Measurements from ENCODE around the gene TMEM190. TPM values are rescaled to one million over a fixed set of nuclear protein-coding genes. Genes with fewer than 3 reads are reported as not detected.

Gene TMEM190
- total RNA-seq, 1 donor from 2014 or later, result not detected

DNA sequence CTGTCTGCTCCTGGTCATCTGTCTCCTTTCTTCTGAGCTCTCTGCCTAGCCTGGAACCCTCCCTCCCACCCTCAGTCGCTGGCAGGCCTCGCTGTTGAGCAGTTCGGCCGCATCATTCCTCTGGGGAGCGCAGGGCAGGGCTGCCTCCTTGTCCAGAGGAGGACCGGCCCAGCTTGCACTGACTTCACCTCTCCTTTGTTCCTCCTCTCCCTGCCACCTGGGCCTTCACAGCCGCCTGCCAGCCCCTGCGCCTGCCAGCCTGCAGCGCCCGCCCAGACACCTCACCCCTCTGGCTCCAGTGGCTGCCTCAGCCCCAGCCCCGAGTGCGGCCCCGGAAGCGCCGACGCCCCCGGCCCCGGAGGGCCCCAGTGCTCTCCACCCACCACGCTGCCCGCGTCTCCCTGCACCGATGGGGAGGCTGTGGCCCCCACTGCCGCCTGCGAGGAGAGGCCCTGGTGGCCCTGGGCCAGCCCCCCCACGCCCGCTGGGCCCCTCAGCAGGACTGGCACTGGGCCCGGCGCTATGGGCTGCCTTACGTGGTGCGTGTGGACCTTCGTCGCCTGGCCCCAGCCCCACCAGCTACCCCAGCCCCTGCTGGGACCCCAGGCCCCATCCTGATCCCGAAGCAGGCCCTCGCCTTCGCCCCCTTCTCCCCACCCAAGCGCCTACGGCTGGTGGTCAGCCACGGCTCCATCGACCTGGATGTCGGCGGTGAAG, 29.7 kb upstream of the TMEM190 start:
- CTCF ChIA-PET, result no interaction called here
- POLR2A ChIA-PET, result no interaction called here

DNA sequence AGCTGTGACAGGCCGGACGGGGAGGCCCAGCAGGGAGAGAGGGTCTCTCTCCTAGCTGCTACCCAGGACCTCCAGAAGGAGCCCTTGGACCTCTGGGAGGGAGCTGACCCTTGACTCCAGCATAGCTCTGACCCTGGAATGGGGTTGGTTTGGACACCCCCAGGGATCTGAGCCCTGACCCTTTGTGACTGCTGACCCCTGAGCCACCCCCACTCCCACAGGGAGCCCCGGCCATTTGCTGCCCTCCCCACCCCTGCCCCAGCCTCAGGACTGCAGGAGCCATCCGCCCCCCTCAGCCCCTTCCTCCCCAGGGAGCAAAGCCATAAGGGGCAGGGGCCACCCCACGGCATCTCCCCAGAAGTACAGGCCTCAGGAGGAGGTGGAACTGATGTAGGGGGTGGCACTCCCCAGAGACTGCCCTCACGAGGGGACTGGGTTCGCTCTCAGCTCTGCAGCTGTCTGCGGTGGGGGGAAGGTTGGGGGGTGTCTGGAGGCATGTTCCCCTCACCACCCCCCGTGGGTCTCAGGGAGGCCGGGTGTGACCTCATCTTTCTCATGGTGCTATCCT, 29.1 kb upstream of the TMEM190 start:
- ChIA-PET POLR2A (no interaction called here), CTCF (no interaction called here)
- Mint-ChIP-seq H3K9me3 (no peaks in the 10 kb centered on the region), H3K27ac (no peak overlapping the region), H3K36me3 (ENCODE audit: low read depth) (peaks cover 4% of the 10 kb centered on the region), H3K27me3 (peaks cover 23% of the 10 kb centered on the region), H3K4me1 (peaks cover 2% of the 10 kb centered on the region), H3K4me3 (no peak overlapping the region)
- intact Hi-C loops (cut with micrococcal nuclease), result no loop called here
- TF ChIP-seq, protein P1, sequence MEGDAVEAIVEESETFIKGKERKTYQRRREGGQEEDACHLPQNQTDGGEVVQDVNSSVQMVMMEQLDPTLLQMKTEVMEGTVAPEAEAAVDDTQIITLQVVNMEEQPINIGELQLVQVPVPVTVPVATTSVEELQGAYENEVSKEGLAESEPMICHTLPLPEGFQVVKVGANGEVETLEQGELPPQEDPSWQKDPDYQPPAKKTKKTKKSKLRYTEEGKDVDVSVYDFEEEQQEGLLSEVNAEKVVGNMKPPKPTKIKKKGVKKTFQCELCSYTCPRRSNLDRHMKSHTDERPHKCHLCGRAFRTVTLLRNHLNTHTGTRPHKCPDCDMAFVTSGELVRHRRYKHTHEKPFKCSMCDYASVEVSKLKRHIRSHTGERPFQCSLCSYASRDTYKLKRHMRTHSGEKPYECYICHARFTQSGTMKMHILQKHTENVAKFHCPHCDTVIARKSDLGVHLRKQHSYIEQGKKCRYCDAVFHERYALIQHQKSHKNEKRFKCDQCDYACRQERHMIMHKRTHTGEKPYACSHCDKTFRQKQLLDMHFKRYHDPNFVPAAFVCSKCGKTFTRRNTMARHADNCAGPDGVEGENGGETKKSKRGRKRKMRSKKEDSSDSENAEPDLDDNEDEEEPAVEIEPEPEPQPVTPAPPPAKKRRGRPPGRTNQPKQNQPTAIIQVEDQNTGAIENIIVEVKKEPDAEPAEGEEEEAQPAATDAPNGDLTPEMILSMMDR (IDR thresholded peaks at IDR 0.05), result no peak
- DNase-seq (no peak), ATAC-seq (ENCODE audit: low read depth) (no peak)

More for the DNA sequence above, 29.7 kb upstream of the TMEM190 start:
- DNase-seq (no peak), ATAC-seq (ENCODE audit: low read depth) (no peak)
- intact Hi-C loops (cut with micrococcal nuclease), result no loop called here
- Mint-ChIP-seq H3K36me3 (ENCODE audit: low read depth) (peaks cover 4% of the 10 kb centered on the region), H3K9me3 (no peaks in the 10 kb centered on the region), H3K4me3 (no peak overlapping the region), H3K27ac (no peak overlapping the region), H3K27me3 (peaks cover 18% of the 10 kb centered on the region), H3K4me1 (no peaks in the 10 kb centered on the region)
- TF ChIP-seq, protein P1 (IDR thresholded peaks at IDR 0.05), result no peak

DNA sequence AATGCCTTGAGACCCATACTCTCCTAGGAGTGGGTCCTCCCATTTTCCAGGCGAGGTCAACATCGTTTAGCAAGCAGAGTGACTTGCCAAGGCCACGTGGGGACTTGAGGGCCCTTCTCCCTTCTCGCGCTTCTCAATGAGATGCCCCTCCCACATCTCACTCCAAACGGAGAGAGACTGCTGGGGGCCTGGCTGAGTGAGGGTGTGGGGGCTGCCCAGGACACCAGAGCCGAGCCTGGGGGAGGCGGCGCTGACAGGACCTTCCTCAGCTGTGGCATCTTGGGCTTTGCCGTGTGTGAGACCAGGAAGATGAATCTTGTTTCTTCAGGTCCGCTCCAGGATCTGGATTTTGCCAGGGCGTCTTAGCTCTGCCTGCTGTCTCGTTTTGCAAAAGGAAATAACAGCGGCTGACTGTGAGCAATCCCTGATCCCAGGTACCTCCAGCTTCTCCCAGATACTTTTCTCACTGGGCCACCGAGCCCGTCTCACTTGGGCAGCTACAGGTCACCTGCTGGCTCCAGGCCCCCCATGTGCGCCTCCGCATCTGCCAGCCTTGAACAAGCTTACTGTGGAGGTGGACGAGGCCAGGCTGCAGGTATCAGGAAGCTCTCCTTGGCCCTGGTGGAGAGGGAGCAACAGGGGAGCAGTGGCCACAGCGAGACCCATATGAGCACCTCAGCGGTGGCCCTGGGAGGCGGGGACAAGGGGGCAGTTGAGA, 28.1 kb upstream of the TMEM190 start:
- ATAC-seq (ENCODE audit: low read depth) (no peak), DNase-seq (no peak)
- TF ChIP-seq, protein P1 (IDR thresholded peaks at IDR 0.05), result no peak
- H3K9me3 Mint-ChIP-seq, result no peaks in the 10 kb centered on the region
- H3K36me3 Mint-ChIP-seq (ENCODE audit: low read depth), result peaks cover 1% of the 10 kb centered on the region
- H3K27ac Mint-ChIP-seq, result no peak overlapping the region
- H3K4me1 Mint-ChIP-seq, result peaks cover 11% of the 10 kb centered on the region
- H3K27me3 Mint-ChIP-seq, result peaks cover 32% of the 10 kb centered on the region
- CTCF ChIA-PET, result interaction anchor here (1.1 kb wide), 1 partner anchor 68 kb away, joined by 3 read pairs; the partner anchor contains the start of gene HSPBP1
- intact Hi-C loops (cut with micrococcal nuclease), result no loop called here
- POLR2A ChIA-PET, result interaction anchor here (0.5 kb wide), 1 partner anchor 12 kb away, joined by 5 read pairs; no protein-coding TSS in a partner anchor
- H3K4me3 Mint-ChIP-seq, result no peak overlapping the region

DNA sequence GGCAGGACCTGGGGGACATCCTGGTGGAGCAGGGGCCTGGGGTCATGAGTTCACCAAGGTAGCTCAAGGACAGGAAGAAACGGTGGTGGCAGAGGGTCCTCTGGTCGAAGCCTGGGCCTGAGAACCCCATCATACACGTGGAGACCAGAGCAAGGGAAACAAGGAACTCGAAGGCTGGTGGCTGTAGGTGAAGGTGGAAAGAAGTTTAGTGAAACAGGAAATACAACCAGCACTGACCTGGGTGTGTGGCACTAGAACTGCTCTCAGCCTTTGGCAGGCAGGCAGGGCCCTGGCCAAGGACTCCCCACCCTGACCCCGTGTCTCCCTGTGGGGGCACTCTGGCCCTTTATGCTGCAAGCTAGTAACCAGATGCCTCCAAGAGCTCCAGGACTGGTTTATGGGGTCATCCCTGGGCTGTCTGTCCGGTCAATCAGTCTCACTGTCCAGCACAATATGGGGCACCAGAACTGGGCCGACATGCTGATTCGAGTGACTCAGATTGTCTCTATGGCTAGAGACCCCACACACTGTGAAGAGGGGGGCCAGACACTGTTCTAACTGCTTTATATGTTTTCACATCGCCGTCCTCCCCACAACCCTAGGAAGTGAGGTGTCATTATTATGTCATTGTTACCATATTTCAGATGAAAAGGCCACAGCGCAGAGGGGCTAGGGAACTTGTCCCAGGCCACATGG, 25.9 kb upstream of the TMEM190 start:
- no peak overlapping the region for H3K4me3 Mint-ChIP-seq
- intact Hi-C loops (cut with micrococcal nuclease), result no loop called here

More for the DNA sequence above, 25.9 kb upstream of the TMEM190 start:
- CTCF ChIA-PET, result no interaction called here
- peaks cover 1% of the 10 kb centered on the region for H3K36me3 Mint-ChIP-seq (ENCODE audit: low read depth)
- H3K27me3 Mint-ChIP-seq, result peaks cover 39% of the 10 kb centered on the region
- peaks cover 18% of the 10 kb centered on the region for H3K4me1 Mint-ChIP-seq
- TF ChIP-seq, protein P1 (IDR thresholded peaks at IDR 0.05), result no peak
- no peak for ATAC-seq (ENCODE audit: low read depth)
- POLR2A ChIA-PET, result no interaction called here
- no peak for DNase-seq
- H3K9me3 Mint-ChIP-seq, result no peaks in the 10 kb centered on the region
- no peak overlapping the region for H3K27ac Mint-ChIP-seq

Measured in activated B cell treated with CpG ODN at 0.5 μM for 24 hours (primary cell).